Neural progenitor cell (in vitro differentiated cells): Measurements from ENCODE around the gene OVOL3. TPM values are rescaled to one million over a fixed set of nuclear protein-coding genes. Genes with fewer than 3 reads are reported as not detected.

Source experiments
- DNase-seq: peaks from one replicate; pipeline ENCODE4 v3.0.0-alpha.2; 2016; ENCODE audit warnings: low spot score
- H2AFZ ChIP-seq: fragments of 200-600 bp; sonication (generic); replicated peaks from 2 replicates; pipeline ENCODE4 v1.6.1; 2016; ENCODE audit warnings: antibody characterized with exemption
- H3F3A ChIP-seq: fragments of 200-600 bp; sonication (generic); 2 replicates; pipeline ENCODE4 v1.6.1; 2016; ENCODE audit warnings: antibody characterized with exemption, low read depth
- H3K27ac ChIP-seq: fragments of 200-600 bp; sonication (generic); 2 replicates; pipeline ENCODE4 v1.5.1; 2016; ENCODE audit warnings: mild to moderate bottlenecking
- H3K27me3 ChIP-seq: fragments of 200-600 bp; sonication (generic); 2 replicates; pipeline ENCODE4 v1.6.1; 2016; ENCODE audit warnings: mild to moderate bottlenecking, moderate library complexity
- H3K36me3 ChIP-seq: fragments of 200-600 bp; sonication (generic); 2 replicates; pipeline ENCODE4 v1.5.1; 2016
- H3K4me1 ChIP-seq: fragments of 200-600 bp; sonication (generic); 2 replicates; pipeline ENCODE4 v1.6.1; 2016; ENCODE audit warnings: mixed run types
- H3K4me2 ChIP-seq: fragments of 200-600 bp; sonication (generic); 2 replicates; pipeline ENCODE4 v1.6.1; 2016
- H3K4me3 ChIP-seq: fragments of 200-600 bp; sonication (generic); 2 replicates; pipeline ENCODE4 v1.5.1; 2016
- H3K79me2 ChIP-seq: fragments of 200-600 bp; sonication (generic); 2 replicates; pipeline ENCODE4 v1.6.1; 2016; ENCODE audit warnings: low read depth
- H3K9ac ChIP-seq: fragments of 200-600 bp; sonication (generic); 2 replicates; pipeline ENCODE4 v1.6.1; 2016
- H3K9me3 ChIP-seq: fragments of 200-600 bp; sonication (generic); 2 replicates; pipeline ENCODE4 v1.5.1; 2016; ENCODE audit warnings: low read depth
- H4K20me1 ChIP-seq: fragments of 200-600 bp; sonication (generic); 2 replicates; pipeline ENCODE4 v1.6.1; 2016; ENCODE audit warnings: low read depth
- H3K27ac Mint-ChIP-seq: 3 replicates; pipeline ENCODE4 v1.8.0; 2021; ENCODE audit warnings: mixed read lengths
- H3K27me3 Mint-ChIP-seq: 2 replicates; pipeline ENCODE4 v1.8.0; 2022; ENCODE audit warnings: low read depth, mild to moderate bottlenecking, inconsistent platforms, moderate library complexity, mixed read lengths; ENCODE audit not compliant: insufficient read depth
- H3K36me3 Mint-ChIP-seq: 3 replicates; pipeline ENCODE4 v1.8.0; 2021; ENCODE audit warnings: mixed read lengths
- H3K4me1 Mint-ChIP-seq: 3 replicates; pipeline ENCODE4 v1.8.0; 2021; ENCODE audit warnings: mixed read lengths
- H3K4me3 Mint-ChIP-seq: 3 replicates; pipeline ENCODE4 v1.8.0; 2021; ENCODE audit warnings: mild to moderate bottlenecking, moderate library complexity, mixed read lengths
- H3K9me3 Mint-ChIP-seq: 3 replicates; pipeline ENCODE4 v1.8.0; 2020; ENCODE audit warnings: mixed read lengths
- CTCF ChIP-seq: fragments of 200-600 bp; sonication (generic); IDR thresholded peaks from 2 replicates; pipeline ENCODE4 v1.5.1; 2017; ENCODE audit warnings: antibody characterized with exemption, mild to moderate bottlenecking
- EZH2 ChIP-seq: fragments of 200-600 bp; sonication (generic); IDR thresholded peaks from 2 replicates; pipeline ENCODE4 v1.6.1; 2017; ENCODE audit warnings: antibody characterized with exemption, mild to moderate bottlenecking, moderate library complexity
- EZH2phosphoT487 ChIP-seq: fragments of 200-600 bp; sonication (generic); IDR thresholded peaks from 2 replicates; pipeline ENCODE4 v1.6.1; 2017; ENCODE audit warnings: antibody characterized with exemption
- total RNA-seq: library from RNA; depleted of rRNA; stranded (reverse); fragments of >200 nt; gene quantifications from 2 replicates; pipeline ENCODE4 v1.2.3, GENCODE V29; 2015; ENCODE audit warnings: low replicate concordance

The OVOL3 gene
- total RNA-seq, 1 donor from 2014 or later = not detected

- Histone ChIP-seq H4K20me1 (peaks cover 8% of the 10 kb centered on the region), H2AFZ (no peak overlapping the region), H3K27me3 (no peaks in the 10 kb centered on the region), H3K4me3 (no peak overlapping the region), H3K4me1 (peaks cover 7% of the 10 kb centered on the region), H3K4me2 (no peak overlapping the region), H3K27ac (no peak overlapping the region), H3K79me2 (peaks cover 19% of the 10 kb centered on the region), H3K9me3 (no peaks in the 10 kb centered on the region), H3K9ac (no peak overlapping the region), H3F3A (peaks cover 13% of the 10 kb centered on the region), H3K36me3 (no peaks in the 10 kb centered on the region)
- H3K4me3 Mint-ChIP-seq = peak overlapping the region; percentile 60
- H3K27me3 Mint-ChIP-seq = peaks cover 13% of the 10 kb centered on the region
- peaks cover 13% of the 10 kb centered on the region for H3K4me1 Mint-ChIP-seq
- no peak for TF ChIP-seq CTCF
- TF ChIP-seq EZH2phosphoT487 = no peak
- TF ChIP-seq EZH2 = no peak
- H3K27ac Mint-ChIP-seq = peak overlapping the region; percentile 7
- DNase-seq = no peak
- no peaks in the 10 kb centered on the region for H3K9me3 Mint-ChIP-seq
- H3K36me3 Mint-ChIP-seq = peaks cover 9% of the 10 kb centered on the region
Measured at GRCh38 chr19:36136964-36137686, 26.2 kb downstream of the OVOL3 start.

GRCh38 chr19:36139120-36139472, 28.2 kb downstream of the OVOL3 start:
- Histone ChIP-seq H2AFZ (peak overlapping the region; percentile 83), H3K4me2 (peak overlapping the region; percentile 83), H3K4me1 (peaks cover 7% of the 10 kb centered on the region), H3K27me3 (no peaks in the 10 kb centered on the region), H3K9ac (peak overlapping the region; percentile 37), H3K4me3 (peak overlapping the region; percentile 91), H3K79me2 (peaks cover 20% of the 10 kb centered on the region), H3F3A (peaks cover 13% of the 10 kb centered on the region), H3K9me3 (no peaks in the 10 kb centered on the region), H3K36me3 (no peaks in the 10 kb centered on the region), H3K27ac (peak overlapping the region; percentile 48), H4K20me1 (peaks cover 15% of the 10 kb centered on the region)
- no peaks in the 10 kb centered on the region for H3K9me3 Mint-ChIP-seq
- no peak for DNase-seq
- peaks cover 8% of the 10 kb centered on the region for H3K27me3 Mint-ChIP-seq
- H3K36me3 Mint-ChIP-seq = peaks cover 15% of the 10 kb centered on the region
- TF ChIP-seq EZH2 = no peak
- no peak for TF ChIP-seq EZH2phosphoT487
- no peak for TF ChIP-seq CTCF
- peak overlapping the region; percentile 97 for H3K4me3 Mint-ChIP-seq
- peaks cover 13% of the 10 kb centered on the region for H3K4me1 Mint-ChIP-seq
- peak overlapping the region; percentile 78 for H3K27ac Mint-ChIP-seq

GRCh38 chr19:36139473-36140303, 28.7 kb downstream of the OVOL3 start, which contains the start of gene CAPNS1:
CAPNS1 (plus strand) TSS chr19:36140066; CDS start chr19:36141012, 946 bp downstream.
- Histone ChIP-seq H3K27ac (peak within 1 kb of the TSS; percentile 63), H4K20me1 (peaks cover 15% of the 10 kb centered on the region), H3K9ac (peak within 1 kb of the TSS; percentile 74), H3K4me1 (peaks cover 7% of the 10 kb centered on the region), H3K9me3 (no peaks in the 10 kb centered on the region), H3K4me2 (peak within 1 kb of the TSS; percentile 83), H3K79me2 (peaks cover 20% of the 10 kb centered on the region), H3K27me3 (no peaks in the 10 kb centered on the region), H3K36me3 (no peaks in the 10 kb centered on the region), H2AFZ (peak within 1 kb of the TSS; percentile 83), H3K4me3 (peak within 1 kb of the TSS; percentile 91), H3F3A (peaks cover 13% of the 10 kb centered on the region)
- Mint-ChIP-seq H3K27me3 (peaks cover 8% of the 10 kb centered on the region), H3K4me1 (peaks cover 13% of the 10 kb centered on the region), H3K27ac (peak within 1 kb of the TSS; percentile 78), H3K9me3 (no peaks in the 10 kb centered on the region), H3K36me3 (peaks cover 18% of the 10 kb centered on the region), H3K4me3 (peak within 1 kb of the TSS; percentile 97)
- peak; percentile 38 for TF ChIP-seq CTCF
- no peak for TF ChIP-seq EZH2
- no peak for TF ChIP-seq EZH2phosphoT487
- peak; percentile 99 for DNase-seq
